ENCODE data around the gene ATP2B3.

DNA sequence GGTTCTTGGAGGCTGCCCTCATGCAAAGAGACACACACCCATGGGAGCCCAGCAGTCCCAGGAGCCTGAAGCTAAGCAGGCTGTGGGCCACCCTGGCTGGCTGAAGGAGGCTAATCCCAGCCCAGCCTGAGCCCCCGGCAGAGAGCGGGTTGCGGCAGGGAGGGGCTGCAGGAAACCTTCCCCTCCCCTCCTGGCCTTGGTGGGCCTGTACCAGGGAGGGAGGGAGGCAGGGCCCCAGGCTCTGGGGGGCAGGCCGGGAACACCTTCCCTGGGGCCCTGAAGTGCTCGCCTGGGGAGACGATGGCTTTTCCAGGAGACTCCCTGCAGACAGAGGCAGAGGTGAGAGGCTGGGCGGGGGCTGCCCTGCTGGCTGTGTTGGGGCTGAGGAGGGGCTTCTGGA is 19.0 kb upstream of the ATP2B3 start:
- no peak for TF ChIP-seq POLR2A (IDR thresholded peaks at IDR 0.05)
- TF ChIP-seq, protein P1, sequence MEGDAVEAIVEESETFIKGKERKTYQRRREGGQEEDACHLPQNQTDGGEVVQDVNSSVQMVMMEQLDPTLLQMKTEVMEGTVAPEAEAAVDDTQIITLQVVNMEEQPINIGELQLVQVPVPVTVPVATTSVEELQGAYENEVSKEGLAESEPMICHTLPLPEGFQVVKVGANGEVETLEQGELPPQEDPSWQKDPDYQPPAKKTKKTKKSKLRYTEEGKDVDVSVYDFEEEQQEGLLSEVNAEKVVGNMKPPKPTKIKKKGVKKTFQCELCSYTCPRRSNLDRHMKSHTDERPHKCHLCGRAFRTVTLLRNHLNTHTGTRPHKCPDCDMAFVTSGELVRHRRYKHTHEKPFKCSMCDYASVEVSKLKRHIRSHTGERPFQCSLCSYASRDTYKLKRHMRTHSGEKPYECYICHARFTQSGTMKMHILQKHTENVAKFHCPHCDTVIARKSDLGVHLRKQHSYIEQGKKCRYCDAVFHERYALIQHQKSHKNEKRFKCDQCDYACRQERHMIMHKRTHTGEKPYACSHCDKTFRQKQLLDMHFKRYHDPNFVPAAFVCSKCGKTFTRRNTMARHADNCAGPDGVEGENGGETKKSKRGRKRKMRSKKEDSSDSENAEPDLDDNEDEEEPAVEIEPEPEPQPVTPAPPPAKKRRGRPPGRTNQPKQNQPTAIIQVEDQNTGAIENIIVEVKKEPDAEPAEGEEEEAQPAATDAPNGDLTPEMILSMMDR (IDR thresholded peaks at IDR 0.05) = no peak
